T-helper 1 cell treated with Interleukin-12 subunit alpha and Interleukin-12 subunit beta and Interleukin-4 antibody, amounts not matched to agents 30 ng/mL and 1 ng/mL, for 36 hours (primary cell): ENCODE measurements around the gene CST4. TPM values are rescaled to one million over a fixed set of nuclear protein-coding genes. Genes with fewer than 3 reads are reported as not detected.
"Not testable (repeated sequence)": the region's sequence is repeated elsewhere in the genome, so short reads cannot be mapped to it uniquely, and the experiment has no call there.

ENCODE experiments used
- intact Hi-C: fragments of 100-400 bp; cut with micrococcal nuclease; formaldehyde crosslinking; loops from one replicate; pipeline ENCODE4 v1.15.1; 2024
- total RNA-seq: library from RNA; stranded (reverse); gene quantifications from 2 replicates; pipeline ENCODE4 v1.2.3, GENCODE V29; 2022

The CST4 gene, protein sequence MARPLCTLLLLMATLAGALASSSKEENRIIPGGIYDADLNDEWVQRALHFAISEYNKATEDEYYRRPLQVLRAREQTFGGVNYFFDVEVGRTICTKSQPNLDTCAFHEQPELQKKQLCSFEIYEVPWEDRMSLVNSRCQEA
- not detected in 2 replicates for total RNA-seq

DNA sequence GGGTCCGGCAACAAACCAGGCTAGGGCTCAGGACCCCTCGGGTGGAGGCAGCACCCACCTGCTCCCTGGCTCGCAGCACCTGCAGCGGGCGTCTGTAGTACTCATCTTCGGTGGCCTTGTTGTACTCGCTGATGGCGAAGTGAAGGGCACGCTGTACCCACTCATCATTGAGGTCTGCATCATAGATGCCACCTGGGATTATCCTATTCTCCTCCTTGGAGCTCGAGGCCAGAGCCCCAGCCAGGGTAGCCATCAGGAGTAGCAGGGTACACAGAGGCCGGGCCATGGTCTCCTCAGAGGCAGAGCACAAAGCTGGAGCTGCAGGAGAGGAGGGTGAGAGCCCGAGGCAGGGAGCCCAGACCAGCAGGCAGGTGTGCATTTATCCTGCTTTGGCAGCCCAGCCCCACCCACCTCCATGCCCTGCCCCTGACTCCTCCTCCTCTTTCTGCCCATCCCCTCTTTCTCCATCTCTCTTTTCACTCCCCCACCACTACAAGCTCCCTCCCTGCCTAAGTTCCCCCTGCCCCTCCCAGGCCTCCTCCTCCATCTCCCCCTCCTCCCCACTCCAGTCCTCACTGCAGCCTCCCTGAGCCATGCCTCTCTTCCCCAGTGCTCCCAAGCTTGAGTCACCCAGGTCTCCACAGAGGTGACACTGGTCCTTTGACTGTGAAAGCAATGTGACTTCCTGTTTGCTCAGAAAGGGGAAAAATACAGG lies at the start of gene CST4:
TSS of gene CST4 (minus strand) at position 355 of the 715 bp plus-strand sequence. CDS start at position 286, 69 bp downstream.
- intact Hi-C loops, result not testable (repeated sequence)

DNA sequence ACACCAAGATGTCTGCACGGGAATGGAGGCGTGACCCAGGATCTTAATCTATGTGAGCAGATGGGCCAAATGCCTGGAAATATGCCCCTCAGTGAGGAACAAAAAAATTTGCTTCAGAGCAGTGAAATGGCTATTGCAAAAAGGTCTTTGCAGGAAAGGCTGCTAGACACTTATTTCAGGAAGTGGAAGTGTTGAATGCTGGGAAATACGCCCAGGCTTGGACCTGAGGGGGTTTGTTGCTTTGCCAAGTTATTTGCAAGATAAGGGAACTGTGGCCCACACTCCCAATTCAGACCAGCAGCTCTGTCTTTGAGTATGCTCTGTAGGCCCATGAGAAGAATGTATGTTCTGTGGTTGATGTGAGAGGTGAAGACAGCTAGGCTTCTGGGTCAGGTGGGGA lies 46.6 kb upstream of the CST4 start:
- intact Hi-C loops, result not testable (repeated sequence)

DNA sequence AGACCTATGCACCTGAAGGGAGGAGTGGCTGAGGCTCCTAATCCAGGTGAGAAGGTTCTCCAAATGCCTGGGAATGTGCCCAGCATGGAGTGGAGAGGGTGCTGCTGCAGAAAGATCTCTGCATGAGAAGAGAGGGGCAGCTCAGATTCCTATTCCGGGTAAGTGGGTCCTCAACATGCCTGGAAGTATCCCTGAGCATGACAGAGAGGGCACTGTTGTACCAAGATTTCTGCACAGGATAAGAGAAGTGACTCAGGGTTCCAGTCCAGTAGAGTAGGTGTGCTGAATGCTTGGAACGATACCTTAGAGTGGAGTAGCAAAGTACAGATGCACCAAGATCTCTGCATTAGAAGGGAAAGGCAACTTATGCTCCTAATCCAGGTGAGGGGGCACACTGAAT lies 46.1 kb upstream of the CST4 start:
- intact Hi-C loops, result not testable (repeated sequence)

DNA sequence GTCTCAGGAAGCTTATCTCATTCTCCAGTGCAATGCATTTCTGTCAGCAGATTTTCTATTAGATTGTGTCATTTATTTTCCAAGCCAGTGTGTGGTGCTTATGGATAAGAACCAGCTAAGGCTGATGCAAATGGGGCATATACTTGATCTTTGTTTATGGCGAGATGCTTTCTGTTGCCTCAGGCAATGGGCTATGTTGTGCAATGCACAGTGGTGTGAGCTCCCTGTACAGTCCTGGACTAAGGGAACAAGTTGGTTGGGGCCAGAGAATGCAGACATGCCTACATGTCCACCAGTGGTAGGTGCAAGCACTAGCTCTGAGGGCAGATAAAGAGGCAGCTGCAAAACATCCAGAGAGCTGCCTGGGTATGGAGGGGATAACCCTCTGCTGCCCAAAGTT lies 45.6 kb upstream of the CST4 start:
- intact Hi-C loops, result not testable (repeated sequence)

DNA sequence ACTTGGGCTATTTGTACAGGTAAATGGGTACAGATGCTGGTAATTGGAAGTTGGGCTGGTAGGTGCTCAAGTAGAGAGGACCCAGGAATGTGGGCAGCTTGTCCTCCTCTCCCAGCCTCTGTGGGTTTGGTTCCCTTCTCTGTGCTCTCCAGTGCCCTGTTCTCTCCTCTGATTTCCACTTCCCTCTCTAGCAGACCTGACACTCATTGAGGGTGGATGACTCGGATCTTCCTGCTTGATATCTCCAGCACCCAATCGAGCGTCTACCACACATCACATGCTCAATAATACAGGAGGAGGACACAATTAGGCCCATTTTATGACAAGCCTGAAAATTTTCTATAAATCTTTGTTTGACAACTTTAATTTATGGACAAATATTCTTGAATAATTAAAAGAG lies 38.2 kb upstream of the CST4 start:
- intact Hi-C loops, result no loop called here

DNA sequence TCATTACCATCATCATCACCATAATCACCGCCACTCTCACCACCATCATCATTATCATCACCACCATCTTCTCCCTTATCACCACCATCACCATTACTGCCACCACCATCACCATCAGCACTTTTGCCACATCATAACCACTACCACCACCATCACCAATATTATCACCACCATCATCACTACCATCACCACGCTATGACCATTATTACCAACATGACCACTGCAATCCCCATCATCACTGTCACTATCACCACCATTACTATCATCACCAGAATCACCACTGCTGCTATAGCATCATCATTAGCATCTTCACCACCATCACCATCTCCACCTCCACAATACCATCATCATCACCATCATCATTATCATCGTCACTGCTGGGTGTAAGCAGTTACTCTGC lies 36.3 kb upstream of the CST4 start:
- intact Hi-C loops, result no loop called here

DNA sequence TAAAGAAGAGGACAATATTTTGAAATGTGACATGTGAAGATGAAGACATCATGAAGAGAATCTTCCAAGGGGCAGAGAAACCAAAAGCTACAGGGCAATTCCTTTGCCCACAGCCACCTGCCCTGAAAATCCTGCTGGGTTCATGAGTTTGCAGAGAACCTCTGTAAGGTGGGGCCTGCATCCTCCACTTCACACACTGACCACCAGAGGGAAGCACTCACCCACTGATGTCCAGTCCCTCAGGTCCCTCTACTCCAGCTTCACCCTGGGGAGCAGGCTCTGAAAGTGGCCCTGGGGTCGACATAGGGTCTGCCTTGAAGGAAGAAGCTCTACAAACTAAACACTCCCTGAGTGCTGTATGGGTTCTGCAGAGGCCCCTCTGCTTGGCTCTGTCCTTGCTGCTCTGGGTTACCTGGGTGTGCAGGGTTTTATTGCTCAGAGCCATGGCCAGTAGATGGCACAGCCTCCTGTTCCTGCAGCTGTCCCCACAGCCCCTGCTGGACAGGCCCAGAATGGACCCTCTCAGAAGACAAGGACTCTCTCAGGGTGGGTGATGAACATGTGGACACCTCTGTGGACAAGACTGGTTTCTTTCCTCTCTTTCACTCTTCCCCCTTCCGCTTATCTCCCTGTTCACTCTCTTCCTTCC lies 34.9 kb upstream of the CST4 start:
- intact Hi-C loops, result not testable (repeated sequence)

DNA sequence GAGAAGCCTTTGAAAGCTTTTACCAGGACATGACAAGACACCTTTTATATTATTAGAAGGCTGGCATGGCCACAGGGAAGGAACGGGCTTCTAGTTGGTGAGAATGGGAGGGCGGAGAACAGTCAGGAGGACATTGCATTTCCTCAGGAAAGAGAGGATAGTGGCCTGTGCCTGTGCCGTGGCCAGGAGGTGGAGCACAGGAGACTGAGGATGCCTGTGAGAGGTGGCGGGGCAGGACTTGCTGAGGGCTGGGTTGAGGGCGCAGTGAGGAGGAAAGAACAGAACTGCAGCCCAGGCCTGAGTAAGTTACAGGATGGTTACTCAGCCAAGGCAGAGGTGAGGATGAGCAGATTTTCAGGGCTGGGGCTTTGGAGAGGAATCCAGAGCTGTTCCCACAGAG lies 34.0 kb upstream of the CST4 start:
- intact Hi-C loops, result not testable (repeated sequence)

DNA sequence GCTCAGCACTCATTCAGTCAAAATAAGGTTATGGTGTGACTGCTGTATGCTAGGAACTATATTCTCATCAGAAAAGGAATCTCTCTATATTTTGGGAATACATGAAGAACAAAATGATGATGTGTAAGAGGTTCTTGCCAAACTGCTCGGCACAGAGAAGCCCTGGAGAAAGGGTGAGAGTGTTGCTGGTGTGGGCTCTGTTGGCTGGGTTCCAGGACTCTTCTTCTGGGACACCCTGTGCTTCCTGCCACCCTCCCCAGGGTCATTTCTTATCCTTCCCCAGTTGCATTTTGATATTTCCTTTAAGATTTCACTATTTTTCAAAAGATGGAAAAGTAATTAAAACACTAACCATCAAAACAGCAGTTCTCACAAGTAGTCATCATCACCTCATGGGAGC lies 33.1 kb upstream of the CST4 start:
- intact Hi-C loops, result no loop called here

DNA sequence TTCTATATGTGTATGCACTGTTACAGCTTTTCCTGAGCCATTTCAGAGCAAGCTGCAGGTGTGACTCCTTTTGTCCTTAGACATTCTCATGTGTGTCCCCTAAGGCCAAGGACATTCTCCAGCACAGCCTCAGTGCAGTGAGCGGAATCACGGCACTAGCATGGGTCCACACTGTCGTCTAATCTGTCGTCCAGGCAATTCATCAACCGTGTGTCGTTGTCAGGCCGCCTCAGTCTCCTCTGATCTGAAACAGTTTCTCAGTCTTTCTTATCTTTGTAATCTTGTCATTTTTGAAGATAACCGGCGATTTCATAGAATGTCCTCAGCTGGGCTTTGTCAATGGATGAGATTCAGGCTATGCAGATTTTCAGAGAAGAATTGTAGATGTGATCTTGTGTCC lies 30.5 kb upstream of the CST4 start:
- intact Hi-C loops, result not testable (repeated sequence)

DNA sequence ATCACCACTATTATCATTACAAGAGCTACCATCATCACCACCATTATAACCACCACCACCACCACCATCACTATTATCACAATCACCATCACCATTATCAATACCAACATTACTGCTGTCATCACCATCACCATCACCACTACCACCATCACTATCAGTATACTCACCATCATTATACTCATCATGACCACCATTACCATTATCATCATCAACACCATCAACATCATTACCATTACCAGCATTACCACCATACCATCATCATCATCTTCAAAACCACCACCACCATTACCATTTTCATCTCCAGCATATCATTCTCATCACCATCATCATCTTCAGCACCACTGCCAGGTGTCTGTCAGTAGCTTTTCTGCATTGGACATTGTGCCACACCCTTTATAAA lies 22.9 kb upstream of the CST4 start:
- intact Hi-C loops, result not testable (repeated sequence)

DNA sequence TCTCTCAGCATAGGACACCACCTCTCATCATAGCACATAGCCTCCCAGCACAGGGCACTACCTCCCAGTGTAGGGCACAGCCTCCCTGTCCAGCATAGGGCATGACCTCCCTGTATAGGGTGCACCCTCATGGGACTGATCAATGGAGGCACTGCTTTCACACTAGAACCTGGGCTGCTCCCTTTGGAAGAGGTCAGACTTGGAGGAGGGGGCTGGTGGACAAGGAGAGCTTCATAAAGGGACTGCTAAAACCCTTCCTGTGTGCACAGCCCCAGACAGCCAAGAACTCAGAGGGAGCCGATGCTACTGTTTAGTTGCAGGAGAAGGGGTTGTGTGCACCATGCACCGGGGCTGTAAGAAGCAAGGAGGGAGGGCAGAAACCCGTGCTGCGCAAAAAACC lies 21.9 kb upstream of the CST4 start:
- intact Hi-C loops, result no loop called here

DNA sequence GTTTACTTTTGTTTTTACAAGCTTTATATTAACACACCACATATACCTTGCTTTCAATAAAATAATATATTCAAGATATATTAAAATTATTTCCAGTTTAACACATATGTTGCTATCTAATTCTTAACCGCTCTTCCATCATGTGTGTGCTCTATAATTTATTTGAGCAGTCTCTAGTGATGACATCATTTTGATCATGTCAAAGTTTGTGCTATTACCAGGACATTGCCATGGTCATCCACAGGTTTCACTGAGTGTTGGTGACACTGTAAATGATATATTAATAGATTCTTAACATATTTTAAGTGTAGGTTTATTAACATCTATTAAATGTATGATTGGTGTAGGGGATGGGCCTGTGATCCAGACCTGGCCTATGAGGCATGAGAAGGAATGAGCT lies 17.1 kb upstream of the CST4 start:
- intact Hi-C loops, result no loop called here

DNA sequence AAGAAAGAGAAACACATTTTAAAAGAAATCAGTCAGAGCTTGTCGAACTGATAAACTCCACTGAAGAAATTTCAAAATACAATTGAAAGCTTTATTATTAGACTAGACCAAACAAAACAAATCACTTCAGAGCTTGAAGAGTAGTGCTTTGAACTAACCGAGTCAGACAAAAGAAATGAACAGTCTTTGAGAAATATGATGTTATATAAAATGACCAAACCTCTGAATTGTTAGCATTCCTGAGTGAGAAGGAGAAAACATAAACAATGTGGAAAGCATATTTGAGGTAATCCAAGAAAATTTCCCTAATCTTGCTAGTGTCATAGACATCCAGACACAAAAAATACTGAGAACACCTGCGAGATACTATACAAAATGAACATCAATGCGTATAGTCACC lies 13.2 kb upstream of the CST4 start:
- intact Hi-C loops, result no loop called here

DNA sequence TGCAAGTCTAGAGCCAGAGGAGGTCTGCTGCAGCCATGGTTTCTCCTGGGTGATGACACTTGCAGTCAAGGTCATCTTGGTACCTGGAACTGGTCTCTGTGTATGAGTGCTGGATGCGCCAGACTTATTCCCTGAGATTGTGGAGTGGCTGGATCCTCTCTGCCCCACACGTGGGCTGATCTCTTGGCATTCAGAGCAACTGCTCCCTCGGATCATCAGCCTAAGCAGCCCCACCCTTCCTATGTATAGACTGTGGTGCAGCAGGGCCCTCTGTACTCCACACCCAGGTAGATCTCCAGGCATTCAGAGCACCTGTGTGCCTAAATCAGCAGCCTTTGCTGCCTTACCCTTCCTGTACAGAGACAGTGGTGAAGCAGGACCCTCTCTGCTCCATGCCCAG lies 12.1 kb upstream of the CST4 start:
- intact Hi-C loops, result no loop called here

DNA sequence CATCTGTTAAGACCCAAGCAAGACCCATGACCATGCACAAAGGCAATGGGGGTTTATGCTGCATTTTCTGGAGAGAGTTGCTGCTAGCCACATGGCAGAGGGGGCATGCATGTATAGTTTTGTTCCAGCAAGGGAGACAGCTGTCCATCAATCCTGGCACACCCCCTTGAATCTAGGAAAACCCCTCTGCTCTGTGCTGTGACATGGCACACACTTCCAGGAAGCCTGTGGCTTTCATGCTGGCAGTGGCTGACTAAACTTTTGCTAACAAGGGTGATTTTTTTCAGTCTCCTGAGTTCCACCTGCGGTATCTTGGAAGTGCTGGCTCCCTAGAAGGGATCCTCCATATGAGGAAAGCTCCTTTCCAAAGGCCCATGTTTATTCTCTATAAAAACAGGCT lies 9.1 kb upstream of the CST4 start:
- intact Hi-C loops, result no loop called here

DNA sequence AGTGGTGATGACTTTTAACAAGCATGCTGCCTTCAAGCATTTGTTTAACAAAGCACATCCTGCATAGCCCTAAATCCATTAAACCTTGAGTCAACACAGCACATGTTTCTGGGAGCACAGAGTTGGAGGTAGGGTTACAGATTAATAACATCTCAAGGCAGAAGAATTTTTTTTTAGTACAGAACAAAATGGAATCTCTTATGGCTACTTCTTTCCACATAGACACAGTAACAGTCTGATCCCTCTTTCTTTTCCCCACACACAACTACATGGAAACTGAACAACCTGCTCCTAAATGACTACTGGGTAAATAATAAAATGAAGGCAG lies 6.2 kb upstream of the CST4 start:
- intact Hi-C loops, result not testable (repeated sequence)

DNA sequence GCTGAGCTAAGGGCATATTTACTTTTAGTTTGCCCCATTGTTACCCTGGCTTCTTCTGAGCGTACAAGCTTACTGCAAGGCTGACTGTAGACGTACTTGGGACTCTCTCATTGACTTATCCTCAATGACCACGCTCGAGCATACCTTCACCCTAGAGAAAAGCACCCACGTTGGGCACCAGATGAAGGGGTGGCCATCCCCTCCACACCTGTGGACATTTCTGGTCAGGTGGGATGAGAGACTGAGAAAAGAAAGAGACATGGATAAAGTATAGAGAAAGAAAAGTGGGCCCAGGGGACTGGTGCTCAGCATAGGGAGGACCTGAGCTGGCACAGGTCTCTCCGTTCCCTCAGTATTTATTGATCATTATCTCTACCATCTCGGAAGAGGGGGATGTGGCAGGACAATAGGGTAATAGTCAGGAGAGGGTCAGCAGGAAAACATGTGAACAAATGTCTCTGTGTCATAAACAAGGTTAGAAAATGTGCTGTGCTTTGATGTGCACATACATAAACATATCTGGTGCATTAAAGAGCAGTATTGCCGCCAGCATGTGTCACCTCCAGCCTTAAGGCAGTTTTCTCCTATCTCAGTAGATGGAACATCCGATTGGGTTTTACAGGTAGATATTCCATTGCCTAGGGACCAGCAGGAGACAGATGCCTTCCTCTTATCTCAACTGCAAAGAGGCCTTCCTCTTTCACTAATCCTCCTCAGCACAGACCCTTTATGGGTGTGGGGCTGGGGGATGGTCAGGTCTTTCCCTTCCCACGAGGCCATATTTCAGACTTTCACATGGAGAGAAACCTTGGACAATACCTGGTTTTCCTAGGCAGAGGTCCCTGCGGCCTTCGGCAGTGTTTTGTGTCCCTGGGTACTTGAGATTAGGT lies 5.6 kb upstream of the CST4 start:
- intact Hi-C loops, result not testable (repeated sequence)

DNA sequence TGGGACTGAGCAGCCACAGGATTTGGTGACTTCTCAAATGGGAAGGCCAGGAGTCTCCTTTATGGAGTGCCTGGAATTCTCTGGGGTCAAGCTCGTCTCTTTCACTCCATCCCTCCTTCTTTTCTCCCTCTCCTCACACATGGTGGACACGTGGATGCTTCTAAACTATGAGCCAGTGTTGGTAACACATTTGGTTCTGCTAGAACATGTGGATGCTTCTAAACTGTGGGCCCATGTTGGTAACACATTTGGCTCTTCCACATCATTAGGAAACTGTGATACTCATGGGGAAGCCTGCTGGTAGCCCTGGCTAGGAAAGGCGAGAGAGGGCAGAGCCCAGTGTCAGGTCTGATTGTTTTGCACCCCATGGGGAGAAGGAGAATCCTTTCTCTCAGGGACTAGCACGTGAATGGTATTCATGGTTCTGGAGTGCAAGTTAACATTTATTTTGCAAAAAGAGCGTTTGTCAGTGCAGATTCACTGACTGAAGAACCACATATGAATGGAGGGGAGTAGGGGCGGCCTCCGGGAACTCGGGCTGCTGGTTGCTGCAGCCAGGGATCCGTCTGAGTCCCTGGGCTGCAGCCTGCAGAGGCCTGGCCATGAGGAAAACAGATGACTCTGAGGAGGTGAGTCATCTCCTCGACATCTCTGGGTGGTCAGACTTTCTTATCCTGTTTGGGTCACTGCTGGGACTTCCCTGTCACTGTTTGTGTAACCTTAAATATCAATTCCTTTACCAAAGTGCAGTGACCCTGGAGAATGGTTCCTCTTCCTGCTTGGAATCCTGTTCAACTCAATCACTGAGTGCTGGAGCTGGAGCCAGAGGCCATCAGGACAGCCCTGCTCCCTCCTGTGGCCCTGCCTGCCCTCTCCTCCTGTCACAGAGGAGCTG lies 4.1 kb upstream of the CST4 start:
- intact Hi-C loops, result not testable (repeated sequence)

DNA sequence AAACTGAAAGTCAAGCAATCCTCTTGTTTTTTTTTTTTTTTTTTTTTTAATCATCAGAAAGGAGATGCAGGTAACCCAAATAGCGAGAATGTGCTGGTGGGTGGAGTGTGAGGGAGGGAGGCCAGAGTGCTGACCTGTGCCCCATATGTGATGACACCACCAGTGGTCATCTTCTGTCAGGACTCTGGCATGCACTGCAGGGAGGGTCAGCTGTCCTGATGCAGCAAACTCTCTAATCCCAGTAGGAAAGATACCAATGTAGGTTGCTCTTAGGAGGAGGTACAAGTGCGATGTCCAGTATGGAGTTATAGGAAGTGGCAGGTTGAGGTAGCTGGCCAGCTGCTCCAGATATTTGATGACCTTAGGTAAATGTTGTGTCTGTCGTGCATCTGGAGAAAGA lies 2.8 kb upstream of the CST4 start:
- intact Hi-C loops, result no loop called here

DNA sequence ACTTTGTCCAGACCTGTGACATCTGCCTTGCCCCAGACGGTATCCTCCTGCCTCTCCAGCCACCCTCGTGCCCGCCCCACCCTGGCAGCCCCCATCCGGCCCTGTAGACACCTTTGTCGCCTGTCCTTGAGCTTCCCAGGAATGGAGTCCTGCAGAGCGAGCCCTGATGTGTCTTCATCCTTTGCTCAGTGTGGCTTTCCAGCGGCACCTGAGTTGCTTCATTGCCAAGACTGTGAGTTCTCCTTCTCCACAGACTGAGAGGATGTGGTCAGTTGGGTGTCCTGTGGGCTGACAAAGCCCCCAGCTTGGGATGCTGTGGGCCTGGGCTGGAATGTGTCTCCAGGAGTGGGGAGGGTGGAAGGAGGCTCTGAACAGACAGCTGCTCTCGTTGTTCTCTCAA lies 1.7 kb upstream of the CST4 start:
- intact Hi-C loops, result no loop called here
